GM15510 (cell line): Measurements from ENCODE around the gene ERG.

Source experiments
- POLR2A ChIP-seq: IDR thresholded peaks from 3 replicates; pipeline ENCODE4 v1.6.1; 2011; ENCODE audit warnings: borderline replicate concordance; ENCODE audit not compliant: insufficient read length; ENCODE audit errors: extremely low read depth

ERG gene

DNA sequence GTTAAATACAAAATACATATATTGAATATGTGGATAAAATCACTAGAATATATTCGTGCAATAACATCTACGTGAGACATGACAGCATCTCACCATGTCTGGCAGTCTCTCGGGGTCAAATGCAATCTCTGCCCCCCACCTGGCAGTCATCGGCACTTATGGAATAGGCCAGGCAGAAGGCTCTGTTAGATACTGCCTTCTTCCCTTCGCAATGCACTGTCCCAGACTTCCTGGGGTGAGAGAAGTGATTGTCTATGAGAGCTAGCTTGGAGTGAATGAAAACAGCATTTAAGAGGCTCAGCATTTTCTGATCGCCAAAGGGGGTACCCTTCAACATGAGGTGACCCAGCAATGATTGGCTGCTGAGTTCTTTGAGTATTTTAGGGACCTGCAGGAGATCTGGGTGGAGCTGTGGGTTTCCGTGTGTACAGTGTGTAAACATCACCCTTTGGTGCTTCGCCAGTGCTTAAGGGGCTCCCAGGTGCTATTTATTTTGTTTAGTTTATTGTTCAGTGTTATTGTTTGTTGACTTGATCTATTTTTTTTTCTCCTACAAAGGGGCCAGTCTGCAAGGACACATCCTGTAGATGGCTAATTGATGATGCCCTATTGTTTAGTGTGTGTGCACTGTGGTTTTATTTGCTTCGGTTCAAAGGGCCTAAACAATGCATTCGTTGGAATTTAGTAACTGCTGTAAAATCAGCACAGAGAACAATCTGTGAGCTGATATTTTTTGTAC, 10.2 kb downstream of the ERG start:
- TF ChIP-seq POLR2A: no peak

DNA sequence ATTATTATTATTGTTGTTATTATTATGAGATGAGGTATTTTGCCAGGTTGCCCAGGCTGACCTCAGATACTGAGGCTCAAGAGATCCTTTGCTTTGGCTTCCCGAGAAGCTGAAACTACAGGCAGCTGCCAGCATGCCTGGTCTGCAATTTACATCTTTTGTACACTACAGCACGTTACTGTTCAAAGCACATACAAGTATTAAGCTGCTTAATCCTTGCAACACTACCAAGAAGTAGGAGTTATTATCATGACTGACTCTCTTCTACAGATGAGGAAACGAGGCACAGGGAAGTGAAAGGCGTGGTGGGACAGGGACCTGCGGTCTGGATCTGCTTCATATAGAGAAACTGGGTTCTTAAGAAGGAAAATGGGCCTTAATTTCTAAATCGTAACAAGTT, 11.6 kb downstream of the ERG start:
- no peak for TF ChIP-seq POLR2A

- TF ChIP-seq POLR2A: no peak
Measured at GRCh38 chr21:38486221-38486620, 12.1 kb downstream of the ERG start.

GRCh38 chr21:38479641-38480525, 18.4 kb downstream of the ERG start:
- TF ChIP-seq POLR2A: no peak

- no peak for TF ChIP-seq POLR2A
Measured at GRCh38 chr21:38478782-38479181, 19.5 kb downstream of the ERG start.

- TF ChIP-seq POLR2A: no peak
Measured at GRCh38 chr21:38477226-38477625, 21.1 kb downstream of the ERG start.

- no peak for TF ChIP-seq POLR2A
Measured at GRCh38 chr21:38476385-38476784, 21.9 kb downstream of the ERG start.

- no peak for TF ChIP-seq POLR2A
Measured at GRCh38 chr21:38475519-38475918, 22.8 kb downstream of the ERG start.

DNA sequence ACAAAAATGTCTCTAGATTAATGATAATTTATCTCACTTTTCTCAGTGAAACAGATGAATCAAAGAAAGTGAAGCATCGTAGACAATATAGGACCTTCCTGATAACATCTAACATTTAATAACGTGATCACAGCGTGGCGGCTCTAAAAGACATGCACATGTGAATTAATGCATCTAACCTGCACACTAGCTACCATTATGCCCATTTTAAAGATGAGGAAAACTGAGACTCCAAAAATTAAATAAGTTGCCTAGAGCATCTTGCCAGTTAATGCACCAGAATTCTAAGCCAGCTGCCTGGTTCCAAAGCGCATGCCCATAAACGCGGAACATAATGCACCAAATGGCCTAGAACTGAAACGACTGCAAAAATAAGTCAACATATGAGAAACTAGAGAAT, 23.5 kb downstream of the ERG start:
- TF ChIP-seq POLR2A: no peak

GRCh38 chr21:38474124-38474523, 24.2 kb downstream of the ERG start:
- TF ChIP-seq POLR2A: no peak

GRCh38 chr21:38472412-38473108, 25.7 kb downstream of the ERG start:
- no peak for TF ChIP-seq POLR2A

GRCh38 chr21:38471766-38472165, 26.5 kb downstream of the ERG start:
- no peak for TF ChIP-seq POLR2A

- TF ChIP-seq POLR2A: no peak
Measured at GRCh38 chr21:38470755-38471154, 27.5 kb downstream of the ERG start.

DNA sequence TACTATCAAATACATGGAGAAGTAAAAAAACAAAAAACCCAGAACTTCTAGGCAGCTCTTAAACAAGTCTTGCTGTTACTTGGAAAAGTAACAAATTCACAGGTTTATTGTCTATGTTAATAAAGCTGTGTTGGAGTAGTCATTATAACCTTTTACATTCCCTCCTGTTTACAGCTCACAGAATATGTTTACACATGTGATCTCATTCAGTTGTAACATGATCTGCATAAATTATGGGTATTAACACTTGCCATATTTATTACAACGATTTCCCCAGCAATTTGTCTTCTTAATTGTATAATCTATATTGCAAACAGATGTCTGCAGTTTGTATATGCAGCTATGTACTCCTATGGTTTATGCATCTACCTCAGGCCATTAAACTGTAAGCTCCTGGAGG, 28.6 kb downstream of the ERG start:
- no peak for TF ChIP-seq POLR2A

- TF ChIP-seq POLR2A: no peak
Measured at GRCh38 chr21:38468989-38469388, 29.3 kb downstream of the ERG start.
